HUDEP-2 (cell line): Measurements from ENCODE around the gene COMTD1.

Experiments
- DNase-seq, 76 experiments: peaks; one replicate each; lab custom pipeline; 2025; ENCODE audit not compliant: unreplicated experiment in 76 of 76; lab: John Stamatoyannopoulos, UW

COMTD1 gene

GRCh38 chr10:75245354-75246250, 9.8 kb upstream of the COMTD1 start:
- no peak for DNase-seq

GRCh38 chr10:75244487-75245353, 9.0 kb upstream of the COMTD1 start:
- no peak for DNase-seq

DNA sequence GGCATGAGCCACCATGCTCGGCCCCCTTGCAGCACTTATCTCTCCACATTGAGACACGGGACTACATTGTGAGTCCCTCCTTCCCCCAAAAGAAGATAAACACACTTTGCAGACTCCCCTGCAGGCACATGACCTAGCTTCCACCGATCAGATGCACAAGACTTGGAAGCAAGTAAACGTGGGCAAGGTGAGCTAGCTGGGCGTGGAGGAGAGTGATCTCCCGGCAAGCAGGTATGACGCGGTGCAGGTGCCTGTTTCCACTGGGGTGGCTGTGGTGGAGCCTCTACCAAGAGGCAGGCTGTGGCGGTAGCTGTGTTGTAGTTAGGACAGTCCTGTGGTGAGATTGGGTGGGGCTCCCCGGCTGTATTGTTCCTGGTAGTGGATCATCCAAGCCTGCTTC, 7.7 kb upstream of the COMTD1 start:
- peak in 1 of 76 experiments; percentile 8 for DNase-seq

DNA sequence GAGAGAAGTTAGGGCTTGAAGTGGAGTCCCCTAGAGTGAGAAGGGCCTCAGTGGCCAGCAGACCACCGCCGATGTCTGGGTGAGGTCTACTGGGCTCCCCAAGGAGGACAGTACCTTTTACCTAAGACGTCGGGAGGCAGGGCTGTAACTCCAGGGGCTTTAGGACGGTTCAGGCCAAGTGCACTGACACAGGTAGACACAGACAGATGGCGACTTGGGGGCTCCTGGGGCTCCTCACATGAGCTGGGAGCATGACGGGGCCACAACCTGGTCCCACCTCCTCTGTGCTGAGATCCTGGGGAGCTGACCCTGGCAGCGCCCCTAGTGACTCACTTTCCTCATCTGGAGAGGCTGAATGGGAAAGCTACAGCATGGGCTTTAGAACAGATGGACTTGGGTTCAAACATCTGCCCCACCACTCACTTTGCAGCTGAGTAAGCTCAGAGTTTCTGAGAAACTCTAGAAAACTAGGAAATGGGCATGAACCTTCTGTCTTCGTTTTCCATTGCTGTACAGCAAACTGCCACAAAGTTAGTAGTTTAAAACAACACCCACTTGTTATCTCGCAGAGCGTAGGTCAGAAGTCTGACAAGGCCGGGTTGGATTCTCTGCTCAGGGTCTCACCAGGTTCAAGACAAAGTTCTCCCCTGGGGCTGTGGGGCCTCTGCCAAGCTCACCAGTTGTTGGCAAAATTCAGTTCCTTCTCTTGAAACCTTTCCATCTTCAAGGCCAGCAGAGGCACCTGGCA, 4.7 kb upstream of the COMTD1 start:
- no peak for DNase-seq

GRCh38 chr10:75239096-75239790, 3.5 kb upstream of the COMTD1 start:
- DNase-seq = no peak

- DNase-seq = peak in 1 of 76 experiments; percentile 4
Observed at GRCh38 chr10:75238182-75239095, 2.7 kb upstream of the COMTD1 start.

GRCh38 chr10:75236178-75236825, 545 bp upstream of the COMTD1 start:
- no peak for DNase-seq

DNA sequence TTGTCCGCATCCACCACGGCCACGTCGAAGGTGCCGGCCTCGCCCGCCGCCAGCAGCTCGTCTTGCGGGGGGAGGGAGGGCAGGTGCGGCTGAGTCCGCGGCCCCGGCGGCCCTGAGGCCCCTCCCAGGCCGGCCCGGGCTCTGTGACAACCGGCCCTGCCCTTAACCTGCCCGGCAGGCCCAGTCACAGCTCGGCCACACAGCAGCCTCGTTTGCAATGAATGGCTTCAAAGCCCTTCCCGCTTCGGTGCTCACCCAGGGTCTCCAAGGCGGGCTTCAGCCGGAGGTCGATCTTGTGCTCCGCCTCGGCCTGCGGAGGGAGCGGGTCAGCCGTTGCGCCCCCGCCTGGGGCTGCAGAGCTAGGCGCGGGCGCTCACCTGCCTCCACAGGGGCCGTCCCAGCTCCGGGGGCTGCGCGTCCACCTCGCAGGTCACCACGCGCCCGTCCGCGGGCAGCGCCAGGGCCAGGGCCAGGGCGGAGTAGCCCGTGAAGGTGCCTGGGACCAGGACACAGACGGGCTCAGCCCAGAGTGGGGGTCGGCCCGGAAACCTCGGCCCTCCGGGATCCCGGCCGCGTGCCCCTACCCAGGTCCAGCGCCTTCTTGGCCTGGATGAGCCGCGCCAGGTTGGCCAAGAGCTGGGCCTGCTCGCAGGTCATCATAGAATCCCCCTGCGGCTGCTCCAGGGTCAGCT, 928 bp downstream of the COMTD1 start:
- DNase-seq = peak in 10 of 76 experiments; percentile 18 to 60 (median 46)

DNA sequence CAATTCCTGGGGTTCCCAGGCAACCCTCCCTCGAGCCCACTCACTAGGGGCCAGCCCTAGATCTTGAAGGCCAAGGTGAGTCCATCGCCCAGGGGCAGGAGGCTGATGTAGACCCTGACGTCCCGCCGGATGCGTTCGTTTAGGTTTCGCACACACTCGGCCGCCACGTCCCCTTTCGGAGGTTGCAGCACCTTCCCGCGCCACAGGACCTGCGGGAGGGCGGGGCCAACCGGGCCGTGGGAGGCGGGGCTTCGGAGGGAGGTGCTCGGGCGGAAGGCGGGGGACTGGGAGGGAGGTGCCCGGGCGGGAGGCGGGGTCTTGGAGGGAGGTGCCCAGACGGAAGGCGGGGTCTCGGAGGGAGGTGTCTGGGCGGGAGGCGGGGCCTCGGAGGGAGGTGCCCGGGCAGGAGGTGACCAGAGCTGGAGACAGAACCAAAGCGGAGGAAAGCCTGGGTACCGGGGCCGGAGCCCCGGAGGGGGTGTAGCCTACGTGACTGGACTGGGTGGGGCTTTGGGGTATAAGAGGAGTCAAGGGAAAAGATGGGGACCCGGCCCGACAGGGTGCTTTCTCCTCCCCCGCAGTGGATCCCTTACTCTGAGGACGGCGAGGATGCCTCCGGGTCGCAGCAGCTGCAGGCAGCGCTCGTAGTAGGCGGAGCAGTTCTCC, 1.6 kb downstream of the COMTD1 start:
- DNase-seq = peak; percentile 18 to 99 (median 94)

DNA sequence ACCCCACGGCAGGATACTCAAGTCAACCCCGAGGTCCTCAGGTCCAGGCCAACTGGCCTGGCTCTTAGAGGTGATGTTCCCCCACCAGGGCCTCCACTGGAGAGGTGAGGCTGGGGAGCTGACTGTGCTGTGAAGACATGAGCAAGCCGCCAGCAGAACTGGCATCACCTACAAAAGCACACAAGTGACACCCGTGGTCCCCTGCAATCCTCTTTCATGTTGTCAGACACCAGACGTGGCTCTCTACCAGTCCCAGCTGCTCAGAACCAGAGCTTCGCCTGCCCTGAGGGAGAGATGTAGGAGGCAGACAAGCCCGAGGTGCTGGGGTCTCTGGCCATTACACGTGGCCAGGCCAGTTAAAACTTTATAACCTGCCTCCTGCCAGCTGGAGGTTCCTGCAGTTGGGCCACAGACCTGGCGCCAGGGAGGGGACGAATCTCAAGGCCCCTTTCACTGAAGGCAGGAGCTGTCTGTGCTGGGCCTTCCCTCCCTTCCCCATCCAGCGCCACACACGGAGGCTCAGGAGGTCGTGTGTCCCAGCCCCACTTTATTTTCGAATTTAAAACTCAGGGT, 2.2 kb downstream of the COMTD1 start:
- peak in 2 of 76 experiments; percentile 26 to 32 for DNase-seq

GRCh38 chr10:75231672-75232581, 3.8 kb downstream of the COMTD1 start:
- DNase-seq = no peak

DNA sequence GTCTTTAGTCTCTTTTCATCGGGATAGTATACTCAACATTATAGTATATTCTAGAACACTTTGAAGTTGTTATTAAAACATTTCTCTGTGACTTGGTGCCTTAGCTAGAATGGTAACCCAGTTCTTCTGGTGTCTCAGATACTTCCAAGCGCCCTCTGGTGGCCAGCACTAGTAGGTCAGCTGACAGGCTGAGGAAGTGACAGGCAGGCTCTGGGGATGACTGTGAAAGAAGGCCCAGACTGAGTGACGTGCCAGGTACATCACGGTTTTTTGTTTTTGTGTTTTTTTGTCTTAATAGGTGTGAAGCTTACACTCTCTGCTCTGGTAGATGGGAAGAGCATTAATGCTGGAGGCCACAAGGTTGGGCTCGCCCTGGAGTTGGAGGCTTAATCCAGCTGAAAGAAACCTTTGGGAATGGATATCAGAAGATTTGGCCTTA, 5.1 kb downstream of the COMTD1 start:
- DNase-seq = peak in 73 of 76 experiments; percentile 24 to 91 (median 74)

DNA sequence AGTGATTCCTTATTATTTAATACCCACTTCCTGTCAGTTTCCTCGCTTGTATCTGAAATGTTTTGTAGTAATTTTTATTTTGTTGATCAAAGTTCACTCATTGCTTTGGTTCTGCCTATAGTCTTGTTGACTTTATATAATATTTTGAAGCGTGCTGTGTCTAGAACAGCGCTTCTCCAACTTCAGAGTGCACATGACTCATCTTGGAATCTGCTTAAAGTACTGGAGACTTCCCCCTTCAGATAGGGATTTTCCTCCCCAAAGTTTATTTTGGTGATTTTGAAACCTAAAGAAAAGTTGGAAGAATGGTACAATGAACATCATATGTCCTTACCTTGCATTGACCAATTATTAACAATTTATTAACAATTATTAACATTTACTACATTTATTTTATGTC, 5.8 kb downstream of the COMTD1 start:
- DNase-seq = no peak

DNA sequence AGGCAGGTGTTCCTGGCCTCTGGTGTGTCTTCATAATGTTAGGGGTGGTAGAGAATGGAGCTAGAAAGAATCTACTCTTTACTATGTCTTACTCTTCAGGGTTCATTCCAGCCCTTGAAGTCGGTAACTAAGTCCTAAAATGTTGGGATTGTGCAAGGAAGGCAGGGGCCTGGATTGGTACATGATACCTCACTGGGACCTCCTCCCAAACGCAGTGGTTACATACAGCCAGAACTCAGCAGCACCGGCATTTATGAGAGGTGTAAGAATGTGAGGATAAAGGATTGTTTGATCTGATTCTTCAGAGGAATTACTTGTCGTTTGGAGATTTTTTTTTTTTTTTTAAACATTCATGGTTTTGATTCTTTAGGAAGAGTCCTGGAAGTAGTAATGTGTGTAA, 6.9 kb downstream of the COMTD1 start:
- no peak for DNase-seq

DNA sequence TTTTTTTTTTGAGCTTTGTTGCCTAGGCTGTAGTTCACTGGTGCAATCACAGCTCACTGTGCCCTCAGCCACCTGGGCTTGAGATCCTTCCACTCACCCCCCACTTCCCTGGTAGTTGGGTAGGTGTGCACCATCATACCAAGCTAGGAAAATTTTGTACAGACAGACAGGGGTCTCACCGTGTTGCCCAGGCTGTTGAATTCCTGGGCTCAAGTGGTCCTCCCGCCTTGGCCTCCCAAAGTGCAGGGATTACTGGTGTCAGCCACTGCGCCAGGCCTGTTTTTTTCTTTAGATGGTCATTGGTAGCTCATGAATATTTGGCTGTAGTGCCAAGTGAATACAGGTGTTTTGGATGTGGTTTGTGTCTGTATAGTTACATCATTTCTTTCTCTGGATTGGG, 7.5 kb downstream of the COMTD1 start:
- no peak for DNase-seq

- no peak for DNase-seq
Observed at GRCh38 chr10:75226656-75227055, 9.1 kb downstream of the COMTD1 start.
